RWPE2 (cell line): ENCODE data around the gene INO80E.

Experiments used
- ATAC-seq: fragments of 200-7000 bp; cut with Tn5 transposase; 3 replicates; pipeline ENCODE4 v1.9.1; 2021; ENCODE audit warnings: low read depth
- DNase-seq: peaks from one replicate; pipeline ENCODE4 v3.0.0-alpha.2; 2020; ENCODE audit warnings: low spot score
- H3K27ac ChIP-seq: fragments of 450-650 bp; 2 replicates; pipeline ENCODE4 v1.5.1; 2017; ENCODE audit warnings: mild to moderate bottlenecking; ENCODE audit not compliant: poor library complexity, severe bottlenecking
- H3K27me3 ChIP-seq: fragments of 250-450 bp; sonication (Bioruptor Pico); 2 replicates; pipeline ENCODE4 v1.5.1; 2021; ENCODE audit warnings: mild to moderate bottlenecking, moderate library complexity; ENCODE audit not compliant: insufficient read depth, poor library complexity, severe bottlenecking
- H3K36me3 ChIP-seq: fragments of 250-450 bp; sonication (Bioruptor Pico); 2 replicates; pipeline ENCODE4 v1.5.1; 2020; ENCODE audit warnings: low read depth, mild to moderate bottlenecking, moderate library complexity
- H3K4me1 ChIP-seq: fragments of 250-450 bp; sonication (Bioruptor Pico); 2 replicates; pipeline ENCODE4 v1.5.1; 2021; ENCODE audit warnings: mild to moderate bottlenecking, moderate library complexity; ENCODE audit not compliant: insufficient read depth, poor library complexity, severe bottlenecking
- H3K4me3 ChIP-seq: fragments of 250-450 bp; sonication (Bioruptor Pico); 2 replicates; pipeline ENCODE4 v1.5.1; 2021; ENCODE audit warnings: mild to moderate bottlenecking, moderate library complexity; ENCODE audit not compliant: severe bottlenecking
- H3K9me3 ChIP-seq: fragments of 250-450 bp; sonication (Bioruptor Pico); 2 replicates; pipeline ENCODE4 v1.5.1; 2021; ENCODE audit warnings: mild to moderate bottlenecking, moderate library complexity; ENCODE audit not compliant: severe bottlenecking
- CTCF ChIP-seq: fragments of 450-650 bp; IDR thresholded peaks from one replicate; pipeline ENCODE4 v1.5.1; 2017; ENCODE audit warnings: mild to moderate bottlenecking, moderate library complexity; ENCODE audit not compliant: poor library complexity, severe bottlenecking

The INO80E gene

GRCh38 chr16:29988346-29989075 lies 7.5 kb upstream of the INO80E start:
- Histone ChIP-seq H3K9me3 (no peaks in the 10 kb centered on the region), H3K27ac (no peak overlapping the region), H3K4me3 (no peak overlapping the region), H3K27me3 (no peaks in the 10 kb centered on the region), H3K4me1 (no peaks in the 10 kb centered on the region), H3K36me3 (peaks cover 77% of the 10 kb centered on the region)
- no peak for DNase-seq
- no peak for ATAC-seq
- TF ChIP-seq CTCF: no peak

DNA sequence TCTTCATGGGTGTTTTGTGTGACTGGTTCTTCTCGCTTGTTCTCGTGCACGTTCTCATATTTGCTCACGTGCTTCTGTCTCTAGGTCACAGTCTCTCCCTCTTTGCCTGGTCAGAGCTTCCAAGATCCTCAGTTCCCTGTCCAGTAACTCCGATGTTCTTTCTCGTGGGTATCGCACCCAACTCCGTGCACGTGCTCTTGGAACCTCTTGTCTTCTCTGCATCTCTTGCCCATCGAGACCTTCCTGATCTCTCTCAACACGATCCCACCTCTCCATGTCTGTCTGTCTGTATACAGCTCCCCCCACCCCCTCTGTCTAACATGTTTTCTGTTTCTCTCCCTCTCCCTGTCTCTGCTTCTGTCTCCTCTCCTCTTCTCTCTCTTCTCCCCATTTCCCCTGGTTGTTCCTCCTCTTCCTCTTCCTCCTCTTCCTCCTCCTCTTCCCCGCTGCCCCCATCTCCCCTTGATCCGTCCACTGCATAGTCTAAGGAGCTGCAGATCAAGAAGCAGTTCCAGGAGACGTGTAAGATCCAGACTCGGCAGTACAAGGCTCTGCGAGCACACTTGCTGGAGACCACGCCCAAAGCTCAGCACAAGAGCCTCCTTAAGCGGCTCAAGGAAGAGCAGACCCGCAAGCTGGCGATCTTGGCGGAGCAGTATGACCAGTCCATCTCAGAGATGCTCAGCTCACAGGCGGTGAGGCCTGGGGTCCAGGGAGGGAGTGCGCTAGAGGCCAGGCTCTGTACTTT lies 6.8 kb upstream of the INO80E start:
- H3K36me3 ChIP-seq: peaks cover 69% of the 10 kb centered on the region
- ATAC-seq (no peak), DNase-seq (no peak)
- no peak for TF ChIP-seq CTCF
- no peaks in the 10 kb centered on the region for H3K27me3 ChIP-seq
- H3K9me3 ChIP-seq: no peaks in the 10 kb centered on the region
- no peak overlapping the region for H3K27ac ChIP-seq
- H3K4me1 ChIP-seq: peaks cover under 1% of the 10 kb centered on the region
- no peak overlapping the region for H3K4me3 ChIP-seq

DNA sequence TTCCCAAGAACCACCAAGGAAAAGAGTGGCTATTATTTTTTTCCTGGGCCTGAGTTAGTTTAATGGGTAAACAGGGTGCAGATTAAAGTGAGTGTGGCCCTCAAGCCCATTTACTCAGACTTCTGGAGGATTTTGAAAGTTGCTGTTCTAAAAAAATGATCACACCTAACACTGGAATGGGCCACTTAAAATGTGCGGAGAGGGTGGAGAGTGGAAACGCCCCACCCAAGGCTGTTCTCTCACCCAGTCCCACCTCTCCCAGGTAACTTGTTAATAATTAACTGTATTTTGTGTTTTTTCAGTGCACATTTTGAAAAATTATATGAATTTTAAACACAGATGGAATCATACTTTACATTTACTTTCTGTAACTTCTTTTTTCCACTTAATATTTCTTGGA lies 6.0 kb upstream of the INO80E start:
- Histone ChIP-seq H3K27me3 (no peaks in the 10 kb centered on the region), H3K27ac (no peak overlapping the region), H3K36me3 (peaks cover 61% of the 10 kb centered on the region), H3K4me1 (peaks cover 5% of the 10 kb centered on the region), H3K9me3 (no peaks in the 10 kb centered on the region), H3K4me3 (no peak overlapping the region)
- TF ChIP-seq CTCF: no peak
- DNase-seq: no peak
- ATAC-seq: no peak

DNA sequence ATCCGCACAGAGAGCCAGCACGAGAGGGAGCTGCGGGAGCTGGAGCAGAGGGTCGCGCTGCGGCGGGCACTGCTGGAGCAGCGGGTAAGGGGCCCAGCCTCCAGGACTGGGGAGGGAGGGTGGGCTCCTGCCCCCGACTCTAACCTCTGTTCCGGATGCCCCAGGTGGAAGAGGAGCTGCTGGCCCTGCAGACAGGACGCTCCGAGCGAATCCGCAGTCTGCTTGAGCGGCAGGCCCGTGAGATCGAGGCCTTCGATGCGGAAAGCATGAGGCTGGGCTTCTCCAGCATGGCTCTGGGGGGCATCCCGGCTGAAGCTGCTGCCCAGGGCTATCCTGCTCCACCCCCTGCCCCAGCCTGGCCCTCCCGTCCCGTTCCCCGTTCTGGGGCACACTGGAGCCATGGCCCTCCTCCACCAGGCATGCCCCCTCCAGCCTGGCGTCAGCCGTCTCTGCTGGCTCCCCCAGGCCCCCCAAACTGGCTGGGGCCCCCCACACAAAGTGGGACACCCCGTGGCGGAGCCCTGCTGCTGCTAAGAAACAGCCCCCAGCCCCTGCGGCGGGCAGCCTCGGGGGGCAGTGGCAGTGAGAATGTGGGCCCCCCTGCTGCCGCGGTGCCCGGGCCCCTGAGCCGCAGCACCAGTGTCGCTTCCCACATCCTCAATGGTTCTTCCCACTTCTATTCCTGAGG lies 5.0 kb upstream of the INO80E start:
- ATAC-seq (no peak), DNase-seq (peak; percentile 65)
- Histone ChIP-seq H3K9me3 (no peaks in the 10 kb centered on the region), H3K4me3 (no peak overlapping the region), H3K27me3 (no peaks in the 10 kb centered on the region), H3K36me3 (peaks cover 51% of the 10 kb centered on the region), H3K4me1 (peaks cover 5% of the 10 kb centered on the region), H3K27ac (no peak overlapping the region)
- no peak for TF ChIP-seq CTCF
